Activated T-helper 2 cell treated with anti-CD3 and anti-CD28 coated beads, Interferon-gamma antibody, Interleukin-2, Interleukin-4, amounts not matched to agents 10 μg/mL and 5 μg/mL and 100 μg/mL, durations not matched to agents 14 hours and 24 hours and 36 hours (primary cell): Measurements from ENCODE around the gene NUTM2F. TPM values are rescaled to one million over a fixed set of nuclear protein-coding genes. Genes with fewer than 3 reads are reported as not detected.
"Not testable (repeated sequence)": the region's sequence is repeated elsewhere in the genome, so short reads cannot be mapped to it uniquely, and the experiment has no call there.

Source experiments
- DNase-seq: peaks from one replicate; pipeline ENCODE4 v3.0.0; 2021; ENCODE audit warnings: low spot score
- H3K27ac Mint-ChIP-seq: one replicate; pipeline ENCODE4 v1.8.0; 2021; ENCODE audit warnings: mixed read lengths
- H3K27me3 Mint-ChIP-seq: one replicate; pipeline ENCODE4 v1.8.0; 2021; ENCODE audit warnings: low read depth, mixed read lengths
- H3K36me3 Mint-ChIP-seq: one replicate; pipeline ENCODE4 v1.8.0; 2021; ENCODE audit warnings: low read depth, mixed read lengths
- H3K4me1 Mint-ChIP-seq: one replicate; pipeline ENCODE4 v1.8.0; 2021; ENCODE audit warnings: low read depth, mixed read lengths
- H3K4me3 Mint-ChIP-seq: one replicate; pipeline ENCODE4 v1.8.0; 2021; ENCODE audit warnings: low read depth, mild to moderate bottlenecking, moderate library complexity, mixed read lengths
- H3K9me3 Mint-ChIP-seq: one replicate; pipeline ENCODE4 v1.8.0; 2021; ENCODE audit warnings: mixed read lengths
- intact Hi-C: fragments of 100-400 bp; cut with micrococcal nuclease; formaldehyde crosslinking; loops from one replicate; pipeline ENCODE4 v1.15.1; 2023
- total RNA-seq: library from RNA; stranded (reverse); gene quantifications from 2 replicates; pipeline ENCODE4 v1.2.3, GENCODE V29; 2022

Gene NUTM2F
- total RNA-seq, 1 donor from 2014 or later = not detected

DNA sequence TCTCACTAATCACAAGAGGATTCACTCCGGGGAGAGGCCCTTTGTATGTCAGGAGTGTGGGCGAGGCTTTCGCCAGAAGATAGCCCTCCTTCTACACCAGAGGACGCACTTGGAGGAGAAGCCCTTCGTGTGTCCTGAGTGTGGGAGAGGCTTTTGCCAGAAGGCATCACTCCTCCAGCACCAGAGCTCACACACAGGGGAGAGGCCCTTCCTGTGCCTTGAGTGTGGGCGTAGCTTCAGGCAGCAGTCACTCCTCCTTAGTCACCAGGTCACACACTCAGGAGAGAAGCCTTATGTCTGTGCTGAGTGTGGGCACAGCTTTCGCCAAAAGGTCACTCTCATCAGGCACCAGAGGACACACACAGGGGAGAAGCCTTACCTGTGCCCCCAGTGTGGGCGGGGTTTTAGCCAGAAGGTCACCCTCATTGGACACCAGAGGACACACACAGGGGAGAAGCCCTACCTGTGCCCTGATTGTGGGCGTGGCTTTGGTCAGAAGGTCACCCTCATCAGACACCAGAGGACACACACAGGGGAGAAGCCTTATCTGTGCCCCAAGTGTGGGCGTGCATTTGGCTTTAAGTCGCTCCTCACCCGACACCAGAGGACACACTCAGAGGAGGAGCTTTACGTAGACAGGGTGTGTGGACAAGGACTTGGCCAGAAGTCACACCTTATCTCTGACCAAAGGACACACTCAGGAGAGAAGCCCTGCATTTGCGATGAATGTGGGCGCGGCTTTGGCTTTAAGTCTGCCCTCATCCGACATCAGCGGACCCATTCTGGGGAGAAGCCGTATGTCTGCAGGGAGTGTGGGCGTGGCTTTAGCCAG, 27.8 kb downstream of the NUTM2F start:
- no peak overlapping the region for H3K4me3 Mint-ChIP-seq
- no peak for DNase-seq
- intact Hi-C loops = no loop called here
- peaks cover 13% of the 10 kb centered on the region for H3K36me3 Mint-ChIP-seq
- no peak overlapping the region for H3K27ac Mint-ChIP-seq
- H3K4me1 Mint-ChIP-seq = peaks cover 16% of the 10 kb centered on the region
- no peaks in the 10 kb centered on the region for H3K27me3 Mint-ChIP-seq
- no peaks in the 10 kb centered on the region for H3K9me3 Mint-ChIP-seq

DNA sequence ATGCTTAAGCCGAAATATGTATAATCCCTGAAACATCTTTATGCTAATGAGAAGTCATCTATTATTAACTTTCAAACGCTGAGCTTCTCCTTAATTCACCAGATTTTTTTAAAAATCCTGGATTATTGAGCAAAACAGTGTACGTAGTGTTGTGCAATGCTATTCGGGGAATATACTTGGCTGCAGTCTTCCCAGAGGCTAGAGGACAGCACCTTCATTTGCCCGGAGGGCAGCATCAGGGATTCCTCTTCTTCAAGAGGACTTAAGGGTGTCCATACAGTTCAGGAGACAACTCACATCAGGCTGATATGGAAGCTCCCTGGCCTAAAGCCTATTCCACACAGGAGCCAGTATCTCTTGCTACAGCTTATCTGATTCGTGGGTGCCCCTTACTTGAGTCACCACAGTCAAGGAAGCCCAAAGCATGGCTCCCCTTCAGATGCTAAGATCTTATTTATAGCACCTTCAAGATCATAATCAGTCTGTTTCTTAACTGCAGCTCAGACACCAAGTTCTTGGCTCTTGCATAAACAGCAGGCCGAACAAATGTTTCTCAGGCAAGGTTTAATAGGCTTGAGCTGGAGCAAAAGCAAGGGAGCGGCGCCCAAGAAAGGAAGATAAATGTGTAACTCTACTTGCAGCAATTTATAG, 29.4 kb downstream of the NUTM2F start:
- H3K4me1 Mint-ChIP-seq = peaks cover 16% of the 10 kb centered on the region
- H3K36me3 Mint-ChIP-seq = peaks cover 18% of the 10 kb centered on the region
- intact Hi-C loops = no loop called here

DNA sequence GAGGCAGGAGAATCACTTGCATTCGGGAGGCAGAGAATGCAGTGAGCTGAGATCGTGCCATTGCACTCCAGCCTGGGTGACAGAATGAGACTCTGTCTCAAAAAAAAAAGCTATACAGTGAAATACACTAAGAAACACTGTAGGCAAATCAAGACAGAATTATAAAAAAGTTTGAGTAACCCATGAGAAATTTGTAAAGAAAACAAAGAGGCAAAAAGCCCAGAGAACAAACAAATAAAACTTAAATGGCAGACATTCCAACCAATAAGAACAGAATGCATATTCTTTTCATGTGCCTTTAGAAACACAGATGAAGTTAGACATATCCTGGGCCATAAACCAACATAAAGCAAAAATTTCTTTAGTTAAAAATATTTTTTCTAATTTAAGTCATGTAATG, 38.8 kb downstream of the NUTM2F start:
- Mint-ChIP-seq H3K4me1 (no peaks in the 10 kb centered on the region), H3K4me3 (no peak overlapping the region), H3K27ac (no peak overlapping the region), H3K9me3 (peaks cover 4% of the 10 kb centered on the region), H3K36me3 (peaks cover 59% of the 10 kb centered on the region), H3K27me3 (no peaks in the 10 kb centered on the region)
- intact Hi-C loops = no loop called here
- no peak for DNase-seq

More for the DNA sequence above, 29.4 kb downstream of the NUTM2F start:
- Mint-ChIP-seq H3K27me3 (no peaks in the 10 kb centered on the region), H3K27ac (no peak overlapping the region), H3K9me3 (no peaks in the 10 kb centered on the region), H3K4me3 (no peak overlapping the region)
- DNase-seq = no peak

DNA sequence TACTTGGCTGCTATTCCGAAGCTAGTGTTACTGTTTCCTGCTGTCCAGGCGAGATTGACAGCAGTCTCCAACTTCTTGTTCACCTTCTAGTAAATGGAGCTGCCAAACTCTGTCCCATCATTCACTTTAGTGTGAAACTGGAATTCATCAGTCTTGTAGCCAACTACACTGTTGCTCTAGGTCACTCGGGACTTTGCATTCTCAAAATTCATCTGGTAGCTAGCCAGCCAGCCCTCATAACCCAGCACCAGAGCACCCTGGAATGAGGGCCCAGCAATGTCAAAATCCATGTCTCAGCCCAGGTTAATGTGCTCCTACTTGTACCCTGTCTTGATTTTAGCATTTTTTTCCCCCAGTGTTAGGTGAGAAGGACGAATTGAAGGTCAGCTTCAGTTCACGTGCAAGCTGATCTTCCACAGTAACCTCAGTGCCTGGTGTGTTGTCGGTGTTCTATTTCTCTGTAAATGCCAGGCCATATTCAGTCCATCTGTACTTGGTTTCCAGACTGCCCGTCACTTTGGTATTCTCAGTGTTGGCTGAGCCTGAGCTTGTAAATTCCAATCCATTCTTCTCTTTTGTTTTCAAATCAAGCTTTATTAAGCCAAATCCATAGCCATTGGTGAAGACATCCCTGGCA, 40.4 kb downstream of the NUTM2F start:
- no peaks in the 10 kb centered on the region for H3K27me3 Mint-ChIP-seq
- H3K27ac Mint-ChIP-seq = no peak overlapping the region
- DNase-seq = no peak
- intact Hi-C loops = no loop called here
- H3K9me3 Mint-ChIP-seq = peaks cover 4% of the 10 kb centered on the region
- H3K4me1 Mint-ChIP-seq = no peaks in the 10 kb centered on the region
- no peak overlapping the region for H3K4me3 Mint-ChIP-seq
- peaks cover 53% of the 10 kb centered on the region for H3K36me3 Mint-ChIP-seq

GRCh38 chr9:94286116-94286515, 42.3 kb downstream of the NUTM2F start:
- H3K27me3 Mint-ChIP-seq = no peaks in the 10 kb centered on the region
- H3K36me3 Mint-ChIP-seq = peaks cover 55% of the 10 kb centered on the region
- no peak overlapping the region for H3K4me3 Mint-ChIP-seq
- H3K4me1 Mint-ChIP-seq = no peaks in the 10 kb centered on the region
- no peak overlapping the region for H3K27ac Mint-ChIP-seq
- intact Hi-C loops = no loop called here
- DNase-seq = no peak
- H3K9me3 Mint-ChIP-seq = peaks cover under 1% of the 10 kb centered on the region

DNA sequence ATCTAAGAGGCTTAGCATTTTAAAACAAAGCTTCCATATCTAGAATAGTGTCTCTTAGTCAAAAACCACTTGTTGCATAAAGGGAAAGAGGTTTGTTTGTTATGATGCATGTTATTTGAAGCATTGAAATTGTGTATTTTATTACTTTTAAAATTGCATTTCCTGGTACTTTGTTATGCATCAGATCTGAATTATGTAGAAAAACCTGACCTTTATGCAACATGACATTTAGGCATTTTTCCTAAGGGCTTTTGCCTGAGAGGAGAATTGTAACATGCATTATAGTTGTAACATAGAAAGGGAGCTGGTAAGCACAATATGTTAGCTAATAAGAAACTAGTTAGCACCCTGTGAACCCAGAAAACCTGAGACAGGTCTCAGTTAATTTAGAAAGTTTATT, 47.3 kb downstream of the NUTM2F start:
- Mint-ChIP-seq H3K27me3 (no peaks in the 10 kb centered on the region), H3K36me3 (peaks cover 68% of the 10 kb centered on the region), H3K9me3 (peaks cover 28% of the 10 kb centered on the region), H3K4me1 (peaks cover 15% of the 10 kb centered on the region), H3K27ac (no peak overlapping the region), H3K4me3 (no peak overlapping the region)
- intact Hi-C loops = no loop called here
- no peak for DNase-seq

- Mint-ChIP-seq H3K36me3 (peaks cover 70% of the 10 kb centered on the region), H3K9me3 (peaks cover 28% of the 10 kb centered on the region), H3K4me3 (no peak overlapping the region), H3K4me1 (peaks cover 15% of the 10 kb centered on the region), H3K27me3 (no peaks in the 10 kb centered on the region), H3K27ac (no peak overlapping the region)
- DNase-seq = no peak
- intact Hi-C loops = no loop called here
These were observed 47.9 kb downstream of the NUTM2F start for GRCh38 chr9:94280409-94280989.

DNA sequence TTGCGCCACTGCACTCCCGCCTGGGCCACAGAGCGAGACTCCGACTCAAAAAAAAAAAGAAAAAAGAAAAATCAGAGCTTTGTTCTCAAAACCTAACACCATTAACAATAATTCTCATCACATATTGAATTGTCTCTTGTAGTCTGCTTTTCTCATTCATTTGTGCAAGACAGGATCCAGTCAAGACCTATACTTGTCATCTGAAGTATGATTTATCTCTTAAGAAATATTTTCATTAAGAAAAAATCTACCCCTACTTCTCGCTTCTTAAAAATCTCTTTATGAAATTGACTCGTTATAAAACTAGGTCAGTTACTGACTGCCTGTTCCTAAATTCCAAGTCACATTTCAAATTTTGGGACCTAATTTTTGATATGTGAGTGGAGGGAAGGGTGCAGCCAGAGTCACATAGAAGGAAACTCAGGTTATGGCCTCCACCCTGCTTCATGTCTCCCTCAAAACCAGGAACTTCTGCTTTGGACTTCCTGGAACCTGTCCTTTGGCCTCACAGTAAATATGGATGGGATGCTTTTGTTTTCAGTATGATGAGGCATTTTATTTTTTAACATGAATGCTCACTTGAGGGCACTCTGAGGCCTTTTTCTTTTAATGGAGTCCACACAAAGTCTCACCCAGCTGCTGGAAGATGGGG, 50.4 kb downstream of the NUTM2F start:
- no peak for DNase-seq
- H3K36me3 Mint-ChIP-seq = peaks cover 78% of the 10 kb centered on the region
- H3K27ac Mint-ChIP-seq = no peak overlapping the region
- H3K4me3 Mint-ChIP-seq = no peak overlapping the region
- intact Hi-C loops = no loop called here
- H3K27me3 Mint-ChIP-seq = no peaks in the 10 kb centered on the region
- H3K4me1 Mint-ChIP-seq = peaks cover 15% of the 10 kb centered on the region
- peaks cover 28% of the 10 kb centered on the region for H3K9me3 Mint-ChIP-seq

- H3K27ac Mint-ChIP-seq, intact Hi-C loops, H3K4me3 Mint-ChIP-seq, DNase-seq, H3K27me3 Mint-ChIP-seq: not testable (repeated sequence)
- Mint-ChIP-seq H3K9me3 (peaks cover 28% of the 10 kb centered on the region), H3K36me3 (peaks cover 77% of the 10 kb centered on the region), H3K4me1 (peaks cover 21% of the 10 kb centered on the region)
These were observed 51.4 kb downstream of the NUTM2F start for GRCh38 chr9:94277029-94277428.

- intact Hi-C loops = no loop called here
- H3K4me1 Mint-ChIP-seq = peaks cover 6% of the 10 kb centered on the region
- peaks cover 48% of the 10 kb centered on the region for H3K36me3 Mint-ChIP-seq
- H3K9me3 Mint-ChIP-seq = peaks cover 25% of the 10 kb centered on the region
- no peaks in the 10 kb centered on the region for H3K27me3 Mint-ChIP-seq
- no peak for DNase-seq
- H3K4me3 Mint-ChIP-seq = no peak overlapping the region
- H3K27ac Mint-ChIP-seq = no peak overlapping the region
These were observed 58.4 kb downstream of the NUTM2F start for GRCh38 chr9:94270009-94270408.

- no peaks in the 10 kb centered on the region for H3K27me3 Mint-ChIP-seq
- peaks cover 25% of the 10 kb centered on the region for H3K9me3 Mint-ChIP-seq
- H3K4me3 Mint-ChIP-seq = no peak overlapping the region
- DNase-seq = no peak
- no peak overlapping the region for H3K27ac Mint-ChIP-seq
- peaks cover 49% of the 10 kb centered on the region for H3K36me3 Mint-ChIP-seq
- intact Hi-C loops = no loop called here
- peaks cover 6% of the 10 kb centered on the region for H3K4me1 Mint-ChIP-seq
These were observed 59.2 kb downstream of the NUTM2F start for GRCh38 chr9:94269264-94269663.
